GM21515 (cell line): ENCODE data around the gene COA6.
"Not testable (repeated sequence)": the region's sequence is repeated elsewhere in the genome, so short reads cannot be mapped to it uniquely, and the experiment has no call there.

Experiments used
- ATAC-seq: cut with Tn5 transposase; IDR thresholded peaks from one replicate; pipeline ENCODE4 v1.9.1; 2021; ENCODE audit not compliant: unreplicated experiment

COA6 gene

DNA sequence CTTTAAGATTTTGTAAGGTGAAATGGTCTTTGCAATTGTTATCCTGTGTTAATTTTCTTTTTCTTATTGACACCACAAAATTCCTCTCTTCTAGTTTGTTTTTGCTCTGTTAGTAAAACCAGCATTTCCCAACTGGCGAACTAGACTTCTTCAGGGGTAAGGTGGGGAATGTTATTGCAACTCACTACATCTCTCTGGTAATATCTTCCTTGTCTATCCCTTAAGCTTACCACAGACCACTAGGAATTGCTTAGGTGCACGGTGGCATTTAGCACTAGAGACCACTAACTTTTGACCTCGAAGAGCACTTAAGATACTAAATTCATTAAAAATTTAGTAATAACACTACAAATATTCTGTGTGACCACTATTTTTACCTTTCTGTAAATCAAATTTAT lies 4.2 kb upstream of the COA6 start:
- ATAC-seq, result no peak

DNA sequence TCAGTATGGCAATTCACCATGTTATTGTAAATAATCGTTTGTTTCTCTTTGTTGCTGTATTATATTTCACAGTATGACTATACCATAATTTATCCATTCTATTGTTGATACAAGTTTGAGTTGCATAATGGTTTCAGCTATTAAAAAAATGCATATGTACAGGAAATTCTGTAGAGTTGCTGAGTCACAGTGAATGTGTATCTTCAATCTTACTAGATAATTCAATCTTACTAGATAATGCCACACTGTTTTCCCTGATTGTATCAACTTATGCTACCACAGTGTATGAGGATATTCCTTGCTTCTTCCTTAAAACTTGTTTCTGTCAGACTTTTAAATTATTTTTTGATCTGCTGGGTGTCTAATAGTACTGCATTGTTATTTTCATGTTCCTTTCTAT lies 3.5 kb upstream of the COA6 start:
- no peak for ATAC-seq

DNA sequence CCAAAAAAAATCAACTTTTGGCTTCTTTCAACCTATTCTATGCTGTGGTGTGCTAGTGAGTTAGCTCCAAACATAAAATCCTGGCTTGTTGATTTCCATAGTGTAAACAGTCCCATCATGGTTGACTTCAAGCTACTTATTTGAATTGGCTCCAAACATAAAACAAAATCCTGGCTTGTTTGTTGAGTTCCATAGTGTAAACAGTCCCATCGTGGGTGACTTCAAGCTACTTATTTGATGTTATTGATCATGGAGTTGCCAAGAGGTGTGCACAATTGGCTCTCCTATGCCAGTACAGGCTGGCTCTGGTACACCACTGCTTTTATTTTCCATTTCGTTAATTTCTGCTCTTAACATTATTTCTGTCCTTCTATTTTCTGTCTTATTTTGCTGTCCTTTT lies 1.8 kb upstream of the COA6 start:
- no peak for ATAC-seq

DNA sequence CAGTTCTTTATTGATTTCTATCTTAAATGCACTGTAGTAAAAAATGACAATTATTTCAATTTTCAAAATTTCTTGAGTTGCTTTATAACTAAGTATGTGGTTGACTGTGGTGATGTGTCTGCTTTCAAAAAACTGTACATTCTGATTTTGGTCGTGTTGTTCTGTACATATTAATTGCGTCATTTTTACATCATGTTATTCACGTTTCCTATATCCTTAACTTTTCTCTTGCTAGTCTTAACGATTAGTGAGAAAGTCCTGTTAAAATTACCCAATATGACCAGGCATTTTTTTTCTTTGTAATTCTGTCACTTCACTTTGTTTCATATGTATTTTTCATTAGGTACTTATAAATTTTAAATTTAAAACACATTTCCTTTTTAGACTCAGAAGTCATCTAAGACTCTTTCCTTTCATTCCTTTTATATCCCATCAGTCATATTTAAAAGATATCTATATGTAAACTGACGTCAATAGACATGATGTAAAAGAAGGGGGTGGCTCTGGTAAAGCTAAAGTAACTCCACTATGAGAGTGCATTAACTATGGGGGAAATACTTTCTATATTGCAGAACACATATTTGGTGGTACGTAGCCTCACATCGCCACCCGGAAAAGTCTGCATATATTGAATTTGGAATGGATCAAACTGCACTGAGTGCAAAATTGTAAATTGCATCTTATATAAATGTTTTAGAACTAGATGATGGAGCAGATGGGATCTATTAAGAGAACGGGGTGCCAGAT lies 1.1 kb upstream of the COA6 start:
- no peak for ATAC-seq

DNA sequence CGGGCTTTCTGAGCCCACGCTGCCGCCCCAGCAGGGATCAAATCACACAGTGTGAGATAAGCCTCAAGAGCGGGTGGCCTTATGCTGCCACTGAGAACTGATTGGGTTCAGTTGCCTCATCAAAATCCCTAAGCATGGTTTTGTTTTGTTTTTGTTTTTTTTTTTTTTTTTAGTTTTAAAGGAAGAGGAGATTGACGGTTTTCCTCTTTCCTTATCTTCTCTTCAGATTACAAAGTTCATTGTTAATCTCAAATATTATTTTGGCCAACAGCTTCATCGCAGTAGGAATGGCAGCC lies 651 bp downstream of the COA6 start:
- peak; percentile 21 for ATAC-seq

DNA sequence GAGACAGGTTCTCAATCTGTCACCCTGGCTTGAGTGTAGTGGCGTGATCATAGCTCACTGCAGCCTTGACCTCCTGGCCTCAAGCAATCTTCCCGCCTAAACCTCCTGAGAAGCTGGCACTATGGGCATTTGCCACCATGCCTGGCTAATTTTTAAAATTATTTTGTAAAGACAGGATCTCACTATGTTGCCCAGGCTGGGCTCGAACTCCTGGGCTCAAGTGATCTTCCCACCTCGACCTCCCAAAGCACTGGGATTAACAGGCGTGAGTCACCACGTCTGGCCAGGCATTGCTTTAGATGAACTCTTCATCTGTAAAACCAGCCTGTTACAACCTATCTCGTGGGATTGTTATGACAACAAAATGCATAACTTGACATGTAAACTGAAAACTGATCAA lies 2.4 kb downstream of the COA6 start:
- ATAC-seq, result no peak

DNA sequence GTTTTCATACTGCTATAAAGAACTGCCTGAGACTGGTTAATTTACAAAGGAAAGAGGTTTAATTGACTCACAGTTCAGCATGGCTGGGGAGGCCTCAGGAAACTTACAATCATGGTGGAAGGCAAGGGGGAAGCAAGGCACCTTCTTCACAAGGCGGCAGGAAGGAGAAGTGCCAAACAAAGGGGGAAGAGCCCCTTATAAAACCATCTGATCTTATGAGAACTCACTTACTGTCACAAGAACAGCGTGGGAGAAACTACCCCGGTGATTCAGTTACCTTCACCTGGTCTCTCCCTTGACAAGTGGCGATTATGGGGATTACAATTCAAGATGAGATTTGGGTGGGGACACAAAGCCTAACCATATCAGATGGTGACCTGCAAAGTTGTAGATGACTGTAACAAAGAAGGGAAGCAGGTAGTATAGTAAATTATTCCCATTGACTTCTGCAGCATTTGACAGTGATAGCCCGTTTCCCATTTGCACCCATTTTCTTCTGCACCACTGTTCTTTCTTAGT lies 6.4 kb downstream of the COA6 start:
- ATAC-seq, result not testable (repeated sequence)

DNA sequence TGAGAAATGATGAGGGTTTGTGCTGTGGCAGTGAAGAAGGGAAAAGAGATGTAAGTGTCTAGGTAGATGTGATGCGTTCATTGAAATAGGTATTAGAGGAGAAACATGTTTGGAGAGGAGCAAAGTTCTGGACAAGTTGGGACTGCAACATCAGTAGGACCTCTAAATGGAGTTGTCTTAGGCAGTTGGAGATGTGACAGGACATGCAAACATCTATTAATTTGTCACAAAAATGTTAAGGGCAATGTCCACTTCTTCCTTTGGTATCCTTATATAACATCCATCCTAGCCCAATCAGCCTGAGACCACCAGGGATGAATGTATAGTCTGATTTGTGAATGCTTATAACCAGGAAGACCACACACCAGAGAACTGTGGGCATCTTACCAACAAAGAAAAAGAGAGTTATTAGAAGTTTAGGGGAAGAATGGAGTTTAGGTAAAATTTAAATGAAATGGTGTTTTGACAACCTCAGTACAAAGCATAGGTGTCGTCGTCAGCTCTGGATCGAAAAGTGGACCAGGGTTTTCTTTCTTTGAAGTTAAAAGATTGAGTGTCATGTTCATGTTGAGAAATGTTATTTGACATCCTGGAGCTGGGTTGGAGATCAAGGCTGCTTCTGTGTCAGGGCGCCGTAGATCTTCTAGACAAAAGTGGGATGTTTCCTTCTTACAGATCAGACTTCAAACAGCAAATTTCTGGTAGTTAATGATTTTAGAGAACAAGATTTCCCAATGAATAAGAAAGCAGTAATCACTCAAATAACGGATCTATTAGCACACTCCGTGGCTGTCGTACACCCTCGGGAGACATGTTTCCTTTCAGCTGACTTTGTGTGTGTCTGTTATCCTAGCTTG lies 8.7 kb downstream of the COA6 start:
- ATAC-seq, result no peak

DNA sequence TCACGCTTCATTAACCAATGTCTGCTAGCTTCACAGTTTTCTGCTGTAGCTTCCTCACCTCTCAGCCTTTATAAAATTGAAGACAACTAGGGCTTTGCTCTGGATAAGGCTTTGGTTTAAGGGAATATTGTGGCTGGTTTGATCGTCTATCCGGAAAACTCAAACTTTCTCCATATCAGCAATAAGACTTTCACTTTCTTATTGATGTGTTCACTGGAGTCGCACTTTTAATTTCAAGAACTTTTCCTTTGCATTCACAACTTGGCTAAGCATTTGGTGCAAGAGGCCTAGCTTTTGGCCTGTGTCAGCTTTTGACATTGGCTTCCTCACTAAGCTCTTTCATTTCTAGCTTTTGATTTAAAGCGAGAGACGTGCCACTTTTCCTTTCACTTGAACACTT lies 12.9 kb downstream of the COA6 start:
- ATAC-seq, result no peak

DNA sequence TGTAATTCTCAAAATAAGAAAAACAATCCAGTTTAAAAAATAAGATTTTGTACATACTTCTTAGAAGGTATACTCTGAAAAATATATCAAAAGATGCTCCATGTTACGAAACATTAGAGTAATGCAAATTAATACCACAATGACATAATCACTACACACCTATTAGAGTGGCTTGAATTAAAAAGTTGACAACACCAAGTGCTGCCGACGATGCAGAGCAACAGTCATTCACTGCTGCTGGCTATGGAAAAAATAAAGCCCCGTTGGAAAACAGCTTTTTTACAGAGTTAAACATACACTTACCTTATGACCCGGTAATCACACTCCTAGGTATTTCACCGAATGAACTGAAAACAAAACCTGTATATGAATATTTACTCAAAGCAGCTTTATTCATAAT lies 14.8 kb downstream of the COA6 start:
- no peak for ATAC-seq

DNA sequence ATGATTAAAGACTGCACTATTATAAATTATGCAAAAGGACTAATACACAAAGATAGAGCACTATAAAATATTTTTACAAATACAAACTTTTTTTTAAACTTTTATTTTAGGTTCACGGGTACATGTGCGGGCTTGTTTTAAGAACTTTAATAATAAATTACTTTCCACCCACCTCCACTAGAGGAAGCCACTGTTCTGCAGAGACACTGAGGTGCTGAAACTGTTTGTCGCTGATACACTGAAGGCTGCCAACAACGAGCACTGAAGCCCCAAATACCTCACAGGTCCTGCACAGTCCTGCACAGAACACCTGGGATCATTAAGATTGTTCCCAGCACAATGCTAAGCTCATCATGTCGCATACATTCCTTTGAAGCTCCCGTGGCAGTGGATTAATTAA lies 19.9 kb downstream of the COA6 start:
- ATAC-seq, result no peak

DNA sequence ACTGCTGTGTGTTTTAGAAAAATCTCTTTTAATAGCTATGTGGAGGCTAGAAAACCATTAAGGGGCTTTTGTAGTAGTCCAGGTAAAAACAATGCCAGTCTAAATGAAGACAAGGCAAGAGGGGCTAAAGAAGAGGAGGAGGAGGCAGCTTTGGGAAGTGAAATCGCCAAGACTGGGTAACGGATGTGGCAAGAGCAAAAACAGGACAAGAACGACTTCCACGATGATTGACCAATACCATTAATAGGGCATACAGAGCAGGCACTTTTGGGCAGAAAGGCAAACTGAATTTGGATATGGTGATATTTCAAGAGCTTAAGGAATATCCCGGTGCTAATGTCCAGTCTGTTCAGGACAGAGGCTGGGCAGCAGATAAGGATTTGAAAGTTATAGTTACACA lies 22.0 kb downstream of the COA6 start:
- ATAC-seq, result no peak

DNA sequence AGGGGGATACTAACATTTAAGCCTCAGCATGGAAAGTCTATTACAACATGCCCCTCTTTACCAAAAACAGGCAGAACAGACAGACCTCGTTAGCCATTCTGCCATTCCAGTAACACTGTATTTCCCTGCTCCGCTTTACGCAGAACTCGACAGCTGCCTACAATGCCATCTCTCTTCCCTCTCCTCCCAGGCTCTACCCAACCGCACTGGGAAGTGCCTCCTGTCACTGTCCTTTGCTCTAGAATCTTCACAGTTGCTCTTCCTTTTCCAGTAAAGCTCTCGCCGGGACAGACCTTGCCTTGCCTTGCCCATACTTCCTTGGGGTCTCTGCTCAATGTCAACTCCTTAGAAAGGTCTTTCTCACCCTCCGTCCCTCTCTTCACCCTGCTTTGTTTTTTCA lies 22.8 kb downstream of the COA6 start:
- ATAC-seq, result no peak

DNA sequence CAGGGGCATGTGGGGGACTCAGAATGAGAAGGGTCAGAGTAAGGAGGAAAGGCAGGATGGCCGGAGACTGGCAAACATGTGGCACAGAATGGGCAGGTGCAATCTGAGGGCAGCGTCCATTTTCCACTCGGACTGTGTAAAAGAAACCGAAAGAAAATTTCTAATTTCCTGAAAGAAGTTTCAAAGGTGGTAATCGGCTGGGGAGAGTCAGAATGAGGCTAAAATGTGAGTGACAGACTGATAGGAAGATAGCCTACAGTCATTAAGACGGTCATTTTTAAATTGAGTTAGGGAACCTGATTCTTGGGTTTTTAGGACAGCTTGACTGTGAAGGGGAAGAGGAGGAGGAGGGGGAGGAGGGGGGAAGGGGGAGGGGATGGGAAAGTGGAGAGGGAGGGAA lies 23.6 kb downstream of the COA6 start:
- ATAC-seq, result no peak

DNA sequence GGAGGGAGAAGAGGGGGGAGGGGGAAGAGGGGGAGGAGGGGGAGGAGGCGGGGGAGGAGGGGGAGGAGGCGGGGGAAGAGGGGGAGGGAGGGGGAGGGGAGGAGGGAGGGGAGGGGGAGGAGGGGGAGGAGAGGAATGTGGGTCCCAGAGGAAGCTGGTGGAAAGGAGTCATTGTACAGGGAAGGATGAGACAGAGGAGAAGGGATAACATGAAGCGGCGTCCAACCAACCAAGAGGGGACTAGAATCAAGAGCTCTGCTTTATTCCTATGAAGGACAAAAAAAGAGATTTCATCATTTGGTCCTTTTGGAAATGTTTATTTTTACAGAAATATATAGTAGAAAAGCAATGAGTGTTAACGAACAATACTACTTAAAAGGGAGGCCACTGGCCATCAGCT lies 24.5 kb downstream of the COA6 start:
- ATAC-seq, result no peak

DNA sequence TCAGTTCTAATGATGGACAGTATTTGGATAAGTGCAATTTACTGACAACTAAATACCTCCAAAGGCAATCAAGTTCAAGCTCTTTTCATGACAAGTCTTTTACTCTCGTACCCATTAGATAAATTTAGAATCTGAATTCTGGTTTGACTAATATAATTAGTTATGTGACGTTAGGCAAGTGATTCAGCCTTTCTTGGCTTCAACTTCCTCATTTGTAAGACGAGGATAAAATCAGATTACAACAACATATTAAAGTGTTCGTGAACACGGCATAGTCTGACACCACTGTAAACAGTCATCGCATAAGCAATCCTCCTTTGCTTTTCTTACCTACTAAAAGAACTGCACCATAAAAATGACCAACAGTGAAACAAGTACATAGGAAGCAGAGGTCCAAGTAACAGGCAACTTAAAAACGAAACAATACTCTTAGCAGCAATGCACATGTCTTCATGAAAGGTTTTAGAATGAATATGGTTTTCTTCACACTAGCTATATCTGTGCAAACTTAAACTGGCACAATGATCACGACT lies 25.7 kb downstream of the COA6 start:
- peak; percentile 47 for ATAC-seq

DNA sequence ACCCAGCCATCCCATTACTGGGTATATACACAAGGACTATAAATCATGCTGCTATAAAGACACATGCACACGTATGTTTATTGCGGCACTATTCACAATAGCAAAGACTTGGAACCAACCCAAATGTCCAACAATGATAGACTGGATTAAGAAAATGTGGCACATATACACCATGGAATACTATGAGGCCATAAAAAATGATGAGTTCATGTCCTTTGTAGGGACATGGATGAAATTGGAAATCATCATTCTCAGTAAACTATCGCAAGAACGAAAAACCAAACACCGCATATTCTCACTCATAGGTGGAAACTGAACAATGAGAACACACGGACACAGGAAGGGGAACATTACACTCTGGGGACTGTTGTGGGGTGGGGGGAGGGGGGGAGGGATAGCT lies 26.3 kb downstream of the COA6 start:
- ATAC-seq, result not testable (repeated sequence)

DNA sequence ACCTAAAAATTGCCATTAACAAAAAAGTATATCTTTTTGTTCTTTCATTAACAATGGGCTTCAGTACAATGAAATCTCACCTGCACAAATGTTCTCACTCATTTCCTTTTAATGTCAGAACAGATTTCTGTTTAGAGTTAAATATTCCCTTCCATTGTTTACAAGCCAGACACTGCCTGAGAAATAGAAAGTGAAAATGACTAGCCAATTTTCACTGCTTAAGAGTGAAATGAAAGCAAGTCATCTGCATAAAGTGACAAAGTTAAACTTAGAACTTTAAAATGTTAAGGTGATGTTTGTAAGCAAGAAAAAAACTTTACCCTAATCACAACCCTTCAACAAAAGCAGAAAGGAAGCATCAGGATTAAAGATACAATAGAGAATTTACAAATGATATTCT lies 27.5 kb downstream of the COA6 start:
- peak; percentile 53 for ATAC-seq

DNA sequence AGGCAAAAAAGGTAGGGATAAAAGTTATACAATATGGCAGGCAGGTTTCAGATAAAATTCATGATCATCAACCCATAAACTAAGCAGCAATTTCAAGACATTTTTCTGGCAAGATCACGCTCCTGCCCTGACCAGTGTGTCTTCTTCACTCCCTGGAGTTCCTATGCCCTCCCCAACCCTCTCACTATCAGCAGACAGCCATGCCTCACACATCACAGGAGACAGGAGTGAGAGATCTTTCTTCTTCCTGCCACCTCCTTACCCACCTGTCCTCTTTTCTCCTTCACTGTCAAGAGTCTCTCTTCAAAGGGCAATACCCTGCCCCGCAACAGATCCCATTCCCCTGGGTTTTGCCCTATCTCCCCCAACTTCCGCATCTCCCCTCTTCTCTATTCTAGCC lies 28.4 kb downstream of the COA6 start:
- ATAC-seq, result no peak

DNA sequence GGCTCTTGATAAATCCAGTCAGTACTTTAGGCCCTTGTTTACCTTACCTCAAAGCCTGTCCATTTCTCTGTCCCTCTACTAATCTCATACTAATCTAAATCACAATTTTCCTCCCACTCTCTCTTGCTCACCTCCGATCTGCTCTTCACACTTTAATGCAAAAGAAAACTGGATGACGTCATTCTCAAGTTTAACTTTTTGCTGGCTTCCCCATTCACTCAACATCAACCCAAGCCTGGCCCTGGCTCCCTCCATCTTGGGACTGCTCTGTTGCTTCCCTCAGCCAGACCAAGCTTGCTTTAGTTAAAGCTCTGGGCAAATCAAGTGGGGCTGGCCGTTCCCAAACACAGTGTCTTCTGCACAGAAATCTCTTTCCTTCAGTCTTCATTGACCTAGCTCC lies 29.7 kb downstream of the COA6 start:
- ATAC-seq, result no peak

DNA sequence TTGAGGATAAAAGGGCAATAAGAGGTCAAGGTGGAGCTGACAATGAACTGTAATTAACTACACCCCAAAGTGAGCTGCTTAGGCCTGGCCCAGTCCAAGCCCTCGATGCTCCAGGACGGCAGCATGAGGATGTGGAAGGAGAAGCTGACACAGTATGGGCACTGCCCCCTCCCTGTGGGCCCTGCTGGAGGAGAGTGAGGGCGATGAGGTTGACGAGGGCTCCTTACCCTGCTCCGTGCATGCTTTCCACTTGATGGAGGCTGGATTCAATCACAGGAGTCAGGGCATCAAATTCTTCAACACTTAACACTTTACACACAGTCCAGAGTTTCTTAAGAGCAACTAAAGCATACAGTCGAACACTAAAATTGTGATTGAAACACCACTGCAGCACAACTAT lies 32.4 kb downstream of the COA6 start:
- ATAC-seq, result no peak

DNA sequence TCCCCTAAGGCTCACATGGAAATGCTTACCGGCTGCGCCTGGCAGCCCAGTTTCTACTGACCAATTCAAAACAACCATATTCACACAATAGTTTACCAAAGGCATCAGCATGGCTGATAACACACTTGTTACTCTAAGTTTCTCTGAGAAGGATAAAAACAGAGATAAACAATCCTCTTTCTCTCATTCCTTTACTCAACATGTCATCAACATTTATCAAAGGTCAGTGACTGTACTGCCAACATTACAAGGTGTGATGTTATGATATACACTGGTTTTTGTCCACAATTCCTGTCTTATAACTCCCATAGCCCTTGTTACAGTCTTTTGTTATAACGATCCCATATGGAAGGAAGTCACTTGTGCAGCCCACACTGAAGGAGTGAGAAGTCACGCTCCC lies 33.6 kb downstream of the COA6 start:
- ATAC-seq, result no peak
